GM12878 (cell line): Measurements from ENCODE around the gene IFRD1. TPM values are rescaled to one million over a fixed set of nuclear protein-coding genes. Genes with fewer than 3 reads are reported as not detected.

Experiments used
- ATAC-seq: fragments of 200-7000 bp; cut with Tn5 transposase; 3 replicates; pipeline ENCODE4 v1.9.1; 2020; ENCODE audit warnings: mild to moderate bottlenecking, moderate library complexity
- BruUV-seq: library from RNA; stranded (reverse); fragments of 400-500 nt; replicated peaks from 2 replicates; lab custom pipeline; 2021; lab: Mats Ljungman, UMichigan
- CTCF ChIA-PET: fragments of 300-600 bp; sonication (Branson Sonifier 250); formaldehyde crosslinking; extraction: SDS; loops from one replicate; lab custom pipeline; 2021; ENCODE audit warnings: inconsistent platforms; lab: Yijun Ruan, JAX
- POLR2A ChIA-PET: fragments of 350-600 bp; formaldehyde crosslinking; extraction: SDS; loops from one replicate; lab custom pipeline; 2021; ENCODE audit warnings: inconsistent platforms; lab: Charles Lee
- RAD21 ChIA-PET: fragments of 300-600 bp; sonication (Branson Sonifier 250); formaldehyde crosslinking; loops from one replicate; lab custom pipeline; 2023; ENCODE audit warnings: antibody characterized with exemption; ENCODE audit not compliant: unreplicated experiment; lab: Charles Lee
- SMC1A ChIA-PET: fragments of 300-600 bp; sonication (Branson Sonifier 250); formaldehyde crosslinking; loops from one replicate; lab custom pipeline; 2023; ENCODE audit not compliant: unreplicated experiment, uncharacterized antibody; lab: Charles Lee
- DNase-seq: peaks from one replicate; pipeline ENCODE4 v3.0.0-alpha.2; 2011; ENCODE audit warnings: low read depth, low spot score
- FAIRE-seq: peaks from 3 replicates; lab custom pipeline; 2011; peaks lifted over from hg19 to GRCh38; lab: Jason Lieb, UNC
- H2AFZ ChIP-seq: 2 replicates; pipeline ENCODE4 v1.6.0; 2011; ENCODE audit warnings: low read depth, low read length, control low read depth; ENCODE audit not compliant: control insufficient read depth
- H3K27ac ChIP-seq: 2 replicates; pipeline ENCODE4 v1.5.1; 2011; ENCODE audit warnings: control low read depth; ENCODE audit not compliant: control insufficient read depth, insufficient read depth
- H3K27me3 ChIP-seq, 2 experiments: replicated peaks in 1 of 2; 2 replicates each; pipeline versions ENCODE4 v1.6.0 to v1.6.1; 2011; ENCODE audit warnings: low read length in 1 of 2; ENCODE audit not compliant: control insufficient read depth in 2 of 2, insufficient read depth in 2 of 2
- H3K36me3 ChIP-seq, 2 experiments: 2 replicates each; pipeline ENCODE4 v1.5.1; 2011; ENCODE audit warnings: low read length in 1 of 2; ENCODE audit not compliant: control insufficient read depth in 2 of 2, insufficient read depth in 2 of 2
- H3K4me1 ChIP-seq: 2 replicates; pipeline ENCODE4 v1.6.1; 2011; ENCODE audit warnings: mild to moderate bottlenecking, low read length, moderate library complexity, mixed read lengths; ENCODE audit not compliant: control insufficient read depth, insufficient read depth
- H3K4me2 ChIP-seq: 2 replicates; pipeline ENCODE4 v1.6.0; 2011; ENCODE audit warnings: control low read depth; ENCODE audit not compliant: control insufficient read depth, insufficient read depth
- H3K4me3 ChIP-seq: fragments of 200-600 bp; sonication (generic); 2 replicates; pipeline ENCODE4 v1.5.1; 2016
- H3K79me2 ChIP-seq: 2 replicates; pipeline ENCODE4 v1.6.0; 2011; ENCODE audit warnings: low read length; ENCODE audit not compliant: control insufficient read depth, insufficient read depth
- H3K9ac ChIP-seq: 2 replicates; pipeline ENCODE4 v1.8.0; 2011; ENCODE audit warnings: low read length, control low read depth, mixed read lengths; ENCODE audit not compliant: control insufficient read depth, insufficient read depth
- H3K9me3 ChIP-seq: replicated peaks from 3 replicates; pipeline ENCODE4 v1.5.1; 2011; ENCODE audit warnings: mild to moderate bottlenecking, low read length; ENCODE audit not compliant: control insufficient read depth, insufficient read depth
- H4K20me1 ChIP-seq: 2 replicates; pipeline ENCODE4 v1.6.0; 2011; ENCODE audit not compliant: control insufficient read depth, insufficient read depth
- NBN ChIP-seq: fragments of 450-650 bp; IDR thresholded peaks from 2 replicates; pipeline ENCODE4 v1.6.1; 2016
- NFYA ChIP-seq: IDR thresholded peaks from 2 replicates; pipeline ENCODE4 v1.6.1; 2011; ENCODE audit warnings: low read depth, mild to moderate bottlenecking, low read length, improper control_type of control experiment, borderline replicate concordance
- SIN3A ChIP-seq: IDR thresholded peaks from 2 replicates; pipeline ENCODE4 v1.6.1; 2012; ENCODE audit warnings: low read depth, low read length, improper control_type of control experiment
- WGBS: methylation state at CpG from one replicate; pipeline ENCODE4 v1.1.6; 2016; ENCODE audit warnings: low lambda C conversion rate; ENCODE audit not compliant: insufficient replicate concordance, insufficient coverage; ENCODE audit errors: missing lambda C conversion rate; 5-methylcytosine and 5-hydroxymethylcytosine counted together
- in situ Hi-C: fragments of 300-500 bp; cut with MboI; formaldehyde crosslinking; loops from 9 replicates; pipeline ENCODE4 v1.14.3; 2018; ENCODE audit warnings: mixed read lengths
- intact Hi-C: fragments of 100-400 bp; cut with micrococcal nuclease; formaldehyde crosslinking; loops from one replicate; pipeline ENCODE4 v1.14.2; 2022; ENCODE audit not compliant: unreplicated experiment
- polyA plus RNA-seq, 11 experiments: library from polyadenylated mRNA; depleted of rRNA in 4 of 11; unstranded in 6 of 11; stranded (reverse) in 5 of 11; fragments of >200 nt; fragmentation: Nextera tagmentation in 4 of 11; fragmentation: Illumina TruSeq in 1 of 11; extraction: Ambion mirVana in 4 of 11; extraction: Trizol in 1 of 11; gene quantifications; 1 replicate in 1 of 11; 2 replicates in 10 of 11; pipeline versions ENCODE4 v1.2.1 to v1.2.3, GENCODE V29; 2011 to 2016; ENCODE audit warnings: inconsistent platforms in 2 of 11, missing spikeins in 2 of 11, low read depth in 1 of 11
- total RNA-seq, 4 experiments: library from RNA; depleted of rRNA in 3 of 4; stranded (reverse); fragments of >200 nt in 3 of 4; fragmentation: Illumina TruSeq in 1 of 4; extraction: Trizol in 1 of 4; gene quantifications; 2 replicates each; pipeline versions ENCODE4 v1.2.1 to v1.2.3, GENCODE V29; 2013 to 2021
- TF ChIP-seq, protein P1 (sequence below): fragments of 450-650 bp; IDR thresholded peaks from 2 replicates; pipeline ENCODE4 v1.6.1; 2017; ENCODE audit warnings: antibody characterized with exemption, mild to moderate bottlenecking, moderate library complexity
- TF ChIP-seq, protein P2 (sequence below): fragments of 450-650 bp; IDR thresholded peaks from 2 replicates; pipeline ENCODE4 v1.6.1; 2014; ENCODE audit warnings: mild to moderate bottlenecking

IFRD1 gene
- total and polyA plus RNA-seq, 10 of the 15 experiments (the other 5 are each of a cell fraction or from before 2014, with no cell fraction given) = 9.6 to 31.1 (median 19.9) TPM

DNA sequence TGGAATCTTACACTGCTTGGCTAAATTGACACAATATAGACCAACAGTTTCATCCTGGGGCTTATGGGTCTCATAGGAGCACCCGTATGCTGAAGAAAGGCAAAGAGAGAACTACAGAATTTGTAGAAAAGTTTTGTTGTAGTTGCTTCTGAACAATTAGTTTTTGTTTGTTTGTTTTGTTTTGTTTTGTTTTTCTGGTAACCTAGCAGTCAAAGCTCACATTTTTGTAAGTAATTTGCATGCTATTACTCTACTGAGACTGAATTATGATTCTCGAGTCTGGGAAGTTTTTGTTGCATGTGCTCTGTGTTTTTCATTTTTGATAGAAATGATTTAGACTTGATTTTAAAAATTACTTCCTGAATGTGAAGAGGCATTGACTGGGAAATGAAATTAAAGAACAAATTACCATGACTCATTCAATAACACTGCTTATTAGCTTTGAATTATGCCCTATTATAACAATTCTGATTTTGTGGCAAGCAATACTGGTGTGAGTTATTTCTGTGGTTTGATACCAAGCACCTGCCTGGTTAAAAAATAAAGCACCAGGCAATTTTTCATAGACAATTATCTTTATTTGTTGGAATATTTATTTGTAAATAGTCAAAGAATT lies 31.0 kb downstream of the IFRD1 start:
- no peak overlapping the region for H3K27ac ChIP-seq
- intact Hi-C loops (no loop called here), in situ Hi-C loops (no loop called here)
- ChIA-PET RAD21 (interaction anchor here (1.7 kb wide), 1 partner anchor 15 kb away, joined by 5 read pairs; no protein-coding TSS in a partner anchor), POLR2A (interaction anchor here (0.6 kb wide), 1 partner anchor 17 kb away, joined by 5 read pairs; no protein-coding TSS in a partner anchor), SMC1A (interaction anchor here (0.7 to 2.4 kb wide), 8 partner anchors 10 to 1396 kb away, joined by 3 to 7 read pairs (median 4); no protein-coding TSS in a partner anchor), CTCF (interaction anchor here (0.9 to 2.6 kb wide), 4 partner anchors 14 to 24 kb away, joined by 3 to 16 read pairs (median 4); no protein-coding TSS in a partner anchor)
- H3K9ac ChIP-seq = no peak overlapping the region
- H3K27me3 ChIP-seq = no peaks in the 10 kb centered on the region
- H3K4me3 ChIP-seq = no peak overlapping the region
- H3K4me2 ChIP-seq = no peak overlapping the region
- H3K36me3 ChIP-seq = peaks cover 0 to 8% of the 10 kb centered on the region in 2 experiments; a peak in 2 of 4 replicates
- DNase-seq = no peak
- H3K4me1 ChIP-seq = no peaks in the 10 kb centered on the region
- TF ChIP-seq NFYA (no peak), SIN3A (no peak), NBN (no peak)
- TF ChIP-seq, protein P1, sequence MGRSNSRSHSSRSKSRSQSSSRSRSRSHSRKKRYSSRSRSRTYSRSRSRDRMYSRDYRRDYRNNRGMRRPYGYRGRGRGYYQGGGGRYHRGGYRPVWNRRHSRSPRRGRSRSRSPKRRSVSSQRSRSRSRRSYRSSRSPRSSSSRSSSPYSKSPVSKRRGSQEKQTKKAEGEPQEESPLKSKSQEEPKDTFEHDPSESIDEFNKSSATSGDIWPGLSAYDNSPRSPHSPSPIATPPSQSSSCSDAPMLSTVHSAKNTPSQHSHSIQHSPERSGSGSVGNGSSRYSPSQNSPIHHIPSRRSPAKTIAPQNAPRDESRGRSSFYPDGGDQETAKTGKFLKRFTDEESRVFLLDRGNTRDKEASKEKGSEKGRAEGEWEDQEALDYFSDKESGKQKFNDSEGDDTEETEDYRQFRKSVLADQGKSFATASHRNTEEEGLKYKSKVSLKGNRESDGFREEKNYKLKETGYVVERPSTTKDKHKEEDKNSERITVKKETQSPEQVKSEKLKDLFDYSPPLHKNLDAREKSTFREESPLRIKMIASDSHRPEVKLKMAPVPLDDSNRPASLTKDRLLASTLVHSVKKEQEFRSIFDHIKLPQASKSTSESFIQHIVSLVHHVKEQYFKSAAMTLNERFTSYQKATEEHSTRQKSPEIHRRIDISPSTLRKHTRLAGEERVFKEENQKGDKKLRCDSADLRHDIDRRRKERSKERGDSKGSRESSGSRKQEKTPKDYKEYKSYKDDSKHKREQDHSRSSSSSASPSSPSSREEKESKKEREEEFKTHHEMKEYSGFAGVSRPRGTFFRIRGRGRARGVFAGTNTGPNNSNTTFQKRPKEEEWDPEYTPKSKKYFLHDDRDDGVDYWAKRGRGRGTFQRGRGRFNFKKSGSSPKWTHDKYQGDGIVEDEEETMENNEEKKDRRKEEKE = no peak
- TF ChIP-seq, protein P2, sequence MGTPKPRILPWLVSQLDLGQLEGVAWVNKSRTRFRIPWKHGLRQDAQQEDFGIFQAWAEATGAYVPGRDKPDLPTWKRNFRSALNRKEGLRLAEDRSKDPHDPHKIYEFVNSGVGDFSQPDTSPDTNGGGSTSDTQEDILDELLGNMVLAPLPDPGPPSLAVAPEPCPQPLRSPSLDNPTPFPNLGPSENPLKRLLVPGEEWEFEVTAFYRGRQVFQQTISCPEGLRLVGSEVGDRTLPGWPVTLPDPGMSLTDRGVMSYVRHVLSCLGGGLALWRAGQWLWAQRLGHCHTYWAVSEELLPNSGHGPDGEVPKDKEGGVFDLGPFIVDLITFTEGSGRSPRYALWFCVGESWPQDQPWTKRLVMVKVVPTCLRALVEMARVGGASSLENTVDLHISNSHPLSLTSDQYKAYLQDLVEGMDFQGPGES = no peak
- no peak overlapping the region for H2AFZ ChIP-seq
- no peaks in the 10 kb centered on the region for H4K20me1 ChIP-seq
- BruUV-seq = no TSS peak
- H3K79me2 ChIP-seq = no peaks in the 10 kb centered on the region
- ATAC-seq = no peak
- no peak for FAIRE-seq
- H3K9me3 ChIP-seq = no peaks in the 10 kb centered on the region
- WGBS = 46% methylated on average over 2 of the region's 2 CpGs
